Measurements from ENCODE around the gene TEX47. TPM values are rescaled to one million over a fixed set of nuclear protein-coding genes. Genes with fewer than 3 reads are reported as not detected.

Gene TEX47
- total and polyA plus RNA-seq, 7 donors: not detected

GRCh38 chr7:88818552-88818951, 23.0 kb upstream of the TEX47 start:
- no peak for DNase-seq
- no peaks in the 10 kb centered on the region for H3K4me1 ChIP-seq
- H3K27me3 ChIP-seq (ENCODE audit: insufficient read depth in 3 of 3, low read length in 2 of 3): no peaks in the 10 kb centered on the region
- no peak for TF ChIP-seq CTCF (IDR thresholded peaks at IDR 0.05)
- no peaks in the 10 kb centered on the region for H3K9me3 ChIP-seq
- no peak overlapping the region for H3K4me3 ChIP-seq
- no peak for ATAC-seq
- intact Hi-C loops (cut with DNase I): no loop called here
- no peak overlapping the region for H3K27ac ChIP-seq
- no peaks in the 10 kb centered on the region for H3K36me3 ChIP-seq (ENCODE audit: insufficient read depth in 1 of 2, low read depth in 1 of 2)

- intact Hi-C loops (cut with DNase I): no loop called here
- ATAC-seq (no peak), DNase-seq (no peak)
These were observed 10.9 kb upstream of the TEX47 start for GRCh38 chr7:88806280-88807037.

GRCh38 chr7:88801046-88801445, 5.5 kb upstream of the TEX47 start:
- no peak overlapping the region for H3K4me3 ChIP-seq
- ATAC-seq (no peak), DNase-seq (no peak)
- H3K27ac ChIP-seq: no peak overlapping the region
- H3K36me3 ChIP-seq (ENCODE audit: insufficient read depth in 1 of 2, low read depth in 1 of 2): no peaks in the 10 kb centered on the region
- no peaks in the 10 kb centered on the region for H3K27me3 ChIP-seq (ENCODE audit: insufficient read depth in 3 of 3, low read length in 2 of 3)
- no peaks in the 10 kb centered on the region for H3K4me1 ChIP-seq
- intact Hi-C loops (cut with DNase I): no loop called here
- 48 to 54% (median 50%) methylated on average over 3 of the region's 3 CpGs for WGBS, 3 donors
- TF ChIP-seq CTCF (IDR thresholded peaks at IDR 0.05): no peak
- no peaks in the 10 kb centered on the region for H3K9me3 ChIP-seq

More at GRCh38 chr7:88806280-88807037, 10.9 kb upstream of the TEX47 start:
- H3K27me3 ChIP-seq (ENCODE audit: insufficient read depth in 3 of 3, low read length in 2 of 3): no peaks in the 10 kb centered on the region
- H3K9me3 ChIP-seq: no peaks in the 10 kb centered on the region
- no peak overlapping the region for H3K4me3 ChIP-seq
- H3K36me3 ChIP-seq (ENCODE audit: insufficient read depth in 1 of 2, low read depth in 1 of 2): no peaks in the 10 kb centered on the region
- WGBS, 3 donors: 60 to 69% (median 63%) methylated on average over 2 of the region's 2 CpGs
- no peak for TF ChIP-seq CTCF (IDR thresholded peaks at IDR 0.05)
- H3K27ac ChIP-seq: no peak overlapping the region
- no peaks in the 10 kb centered on the region for H3K4me1 ChIP-seq

- no peak for DNase-seq
- H3K9me3 ChIP-seq: no peaks in the 10 kb centered on the region
- no peak overlapping the region for H3K27ac ChIP-seq
- intact Hi-C loops (cut with DNase I): no loop called here
- H3K4me1 ChIP-seq: no peaks in the 10 kb centered on the region
- 63 to 77% (median 67%) methylated on average over 3 of the region's 3 CpGs for WGBS, 3 donors
- no peak for TF ChIP-seq CTCF (IDR thresholded peaks at IDR 0.05)
- peaks cover 0 to 3% (median 0%) of the 10 kb centered on the region in 3 donors for H3K27me3 ChIP-seq (ENCODE audit: insufficient read depth in 3 of 3, low read length in 2 of 3)
- H3K4me3 ChIP-seq: no peak overlapping the region
- H3K36me3 ChIP-seq (ENCODE audit: insufficient read depth in 1 of 2, low read depth in 1 of 2): no peaks in the 10 kb centered on the region
- ATAC-seq: no peak
These were observed 3.2 kb downstream of the TEX47 start for GRCh38 chr7:88792361-88792760.

- Histone ChIP-seq H3K4me3 (no peak overlapping the region), H3K27me3 (ENCODE audit: insufficient read depth in 3 of 3, low read length in 2 of 3) (peaks cover 0 to 3% (median 0%) of the 10 kb centered on the region in 3 donors), H3K27ac (no peak overlapping the region), H3K36me3 (ENCODE audit: insufficient read depth in 1 of 2, low read depth in 1 of 2) (no peaks in the 10 kb centered on the region), H3K4me1 (no peaks in the 10 kb centered on the region), H3K9me3 (no peaks in the 10 kb centered on the region)
- DNase-seq (no peak), ATAC-seq (no peak)
- TF ChIP-seq CTCF (IDR thresholded peaks at IDR 0.05): no peak
- intact Hi-C loops (cut with DNase I): no loop called here
- 75 to 90% (median 80%) methylated on average over 4 of the region's 4 CpGs for WGBS, 3 donors
These were observed 3.6 kb downstream of the TEX47 start for GRCh38 chr7:88791891-88792290.
